Skeletal muscle tissue (tissue), 4 donors: ENCODE results near the gene ZNF563. TPM values are rescaled to one million over a fixed set of nuclear protein-coding genes. Genes with fewer than 3 reads are reported as not detected.
"Not testable (repeated sequence)": the region's sequence is repeated elsewhere in the genome, so short reads cannot be mapped to it uniquely, and the experiment has no call there.

Source experiments
- H3K27ac ChIP-seq: one replicate; pipeline ENCODE4 v1.7.0; 2013; ENCODE audit warnings: mild to moderate bottlenecking, low read depth, low read length, inconsistent platforms
- H3K27me3 ChIP-seq, 3 donors: one replicate each; pipeline ENCODE4 v1.7.0; 2013; ENCODE audit warnings: low read length in 3 of 3; ENCODE audit not compliant: control insufficient read depth in 3 of 3, insufficient read depth in 3 of 3
- H3K36me3 ChIP-seq, 3 donors: one replicate each; pipeline ENCODE4 v1.7.0; 2013; ENCODE audit warnings: low read length in 3 of 3; ENCODE audit not compliant: control insufficient read depth in 3 of 3, insufficient read depth in 3 of 3
- H3K4me1 ChIP-seq, 3 donors: one replicate each; pipeline ENCODE4 v1.7.0; 2013; ENCODE audit warnings: low read length in 3 of 3, mild to moderate bottlenecking in 3 of 3; ENCODE audit not compliant: control insufficient read depth in 3 of 3, insufficient read depth in 3 of 3
- H3K4me3 ChIP-seq, 3 donors: one replicate each; pipeline ENCODE4 v1.7.0; 2013; ENCODE audit warnings: low read length in 3 of 3
- H3K9ac ChIP-seq, 3 donors: one replicate each; pipeline ENCODE4 v1.7.0; 2013; ENCODE audit warnings: low read length in 3 of 3, mild to moderate bottlenecking in 3 of 3, moderate library complexity in 2 of 3, low read depth in 1 of 3
- H3K9me3 ChIP-seq, 3 donors: one replicate each; pipeline ENCODE4 v1.7.0; 2013; ENCODE audit warnings: low read length in 3 of 3; ENCODE audit not compliant: control insufficient read depth in 3 of 3
- total RNA-seq: library from RNA; depleted of rRNA; stranded (reverse); fragments of >200 nt; gene quantifications from one replicate; pipeline ENCODE4 v1.2.3, GENCODE V29; 2014
- donor health status: Osteomylitis.

The ZNF563 gene
- 3.1 TPM for total RNA-seq

GRCh38 chr19:12333162-12334159, at the start of gene ZNF563:
Gene ZNF563 (minus strand): TSS chr19:12333633. CDS start chr19:12333482, 151 bp downstream.
- Histone ChIP-seq H3K27ac (peak within 1 kb of the TSS; percentile 77), H3K36me3 (no peaks in the 10 kb centered on the region), H3K4me1 (peaks cover 12 to 20% (median 15%) of the 10 kb centered on the region in 3 donors), H3K9me3 (no peaks in the 10 kb centered on the region), H3K9ac (peak within 1 kb of the TSS; percentile 88 to 93 (median 92)), H3K27me3 (no peaks in the 10 kb centered on the region), H3K4me3 (peak within 1 kb of the TSS; percentile 79 to 98 (median 89))

DNA sequence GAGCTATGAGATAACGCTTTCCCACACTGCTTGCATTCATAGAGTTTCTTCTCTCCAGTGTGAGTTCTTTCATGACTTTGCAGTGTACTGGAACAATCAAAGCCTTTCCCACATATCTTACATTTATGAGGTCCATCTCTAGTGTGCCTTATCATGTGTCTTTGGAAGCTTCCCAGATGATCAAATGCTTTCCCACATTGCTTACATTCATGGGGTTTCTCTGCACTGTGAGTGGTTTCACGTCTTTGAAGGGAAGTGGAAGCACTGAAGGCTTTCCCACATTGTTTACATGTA, 47.0 kb upstream of the ZNF563 start:
- no peak overlapping the region for H3K27ac ChIP-seq
- H3K9ac ChIP-seq = no peak overlapping the region
- H3K4me1 ChIP-seq = no peaks in the 10 kb centered on the region
- H3K36me3 ChIP-seq = peaks cover 16 to 33% (median 24%) of the 10 kb centered on the region in 3 donors
- peaks cover 0 to 23% (median 8%) of the 10 kb centered on the region in 3 donors for H3K9me3 ChIP-seq
- peak overlapping the region in 1 of 3 donors; percentile 30 for H3K4me3 ChIP-seq
- no peaks in the 10 kb centered on the region for H3K27me3 ChIP-seq

DNA sequence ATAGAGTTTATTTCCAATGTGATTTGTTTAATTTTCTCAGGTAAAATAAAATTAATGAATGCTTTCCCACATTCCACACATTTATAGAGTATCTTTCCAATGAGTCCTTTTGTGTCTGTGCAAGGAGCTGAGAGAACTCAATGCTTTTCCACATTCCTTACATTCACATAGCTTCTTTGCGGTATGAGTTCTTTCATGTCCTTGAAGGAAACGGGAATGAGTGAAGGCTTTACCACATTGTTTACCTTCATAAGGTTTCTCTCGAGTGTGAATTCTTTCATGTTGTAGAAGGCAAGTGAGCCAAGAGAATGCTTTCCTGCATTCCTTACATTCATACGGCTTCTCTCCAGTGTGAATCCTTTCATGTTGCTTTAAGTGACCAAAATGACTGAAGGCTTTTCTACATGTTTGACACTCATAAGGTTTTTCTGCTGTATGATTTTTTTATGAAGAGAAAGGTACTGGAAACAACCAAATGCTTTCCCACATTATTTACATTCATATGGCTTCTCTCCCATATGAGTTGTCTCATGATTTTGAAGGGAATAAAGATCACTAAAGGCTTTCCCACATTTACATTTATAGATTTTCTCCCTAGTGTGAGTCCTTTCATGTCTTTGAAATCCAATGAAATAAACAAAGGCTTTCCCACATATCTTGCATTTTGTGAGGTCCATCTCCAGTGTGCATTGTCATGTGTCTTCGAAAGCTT, 46.5 kb upstream of the ZNF563 start:
- H3K9ac ChIP-seq = no peak overlapping the region
- peaks cover 0 to 23% (median 8%) of the 10 kb centered on the region in 3 donors for H3K9me3 ChIP-seq
- no peaks in the 10 kb centered on the region for H3K27me3 ChIP-seq
- H3K4me1 ChIP-seq = no peaks in the 10 kb centered on the region
- peaks cover 16 to 33% (median 24%) of the 10 kb centered on the region in 3 donors for H3K36me3 ChIP-seq
- no peak overlapping the region for H3K4me3 ChIP-seq
- H3K27ac ChIP-seq = no peak overlapping the region

- Histone ChIP-seq H3K4me3 (no peak overlapping the region), H3K4me1 (no peaks in the 10 kb centered on the region), H3K36me3 (peaks cover 0 to 4% (median 0%) of the 10 kb centered on the region in 3 donors), H3K9me3 (peaks cover 0 to 6% (median 3%) of the 10 kb centered on the region in 3 donors), H3K27ac (no peak overlapping the region), H3K27me3 (no peaks in the 10 kb centered on the region), H3K9ac (no peak overlapping the region)
Measured at GRCh38 chr19:12374026-12374425, 40.6 kb upstream of the ZNF563 start.

GRCh38 chr19:12365236-12366162, 32.1 kb upstream of the ZNF563 start, which contains the start of gene ZNF442:
Gene ZNF442 (minus strand): TSS chr19:12365683. CDS start chr19:12363631, 2,052 bp downstream.
- H3K9ac ChIP-seq = peak within 1 kb of the TSS; percentile 79 to 93 (median 90)
- peak within 1 kb of the TSS; percentile 88 to 92 (median 89) for H3K4me3 ChIP-seq
- no peaks in the 10 kb centered on the region for H3K9me3 ChIP-seq
- peak within 1 kb of the TSS; percentile 96 for H3K27ac ChIP-seq
- H3K27me3 ChIP-seq = no peaks in the 10 kb centered on the region
- peaks cover 4 to 20% (median 9%) of the 10 kb centered on the region in 3 donors for H3K4me1 ChIP-seq
- H3K36me3 ChIP-seq = no peaks in the 10 kb centered on the region

- Histone ChIP-seq H3K36me3 (no peaks in the 10 kb centered on the region), H3K9me3 (no peaks in the 10 kb centered on the region), H3K27me3 (no peaks in the 10 kb centered on the region), H3K9ac (peak overlapping the region; percentile 79 to 93 (median 90)), H3K4me1 (peaks cover 4 to 20% (median 9%) of the 10 kb centered on the region in 3 donors), H3K4me3 (peak overlapping the region; percentile 88 to 92 (median 89)), H3K27ac (peak overlapping the region; percentile 96)
Measured at GRCh38 chr19:12364391-12365235, 31.2 kb upstream of the ZNF563 start.

DNA sequence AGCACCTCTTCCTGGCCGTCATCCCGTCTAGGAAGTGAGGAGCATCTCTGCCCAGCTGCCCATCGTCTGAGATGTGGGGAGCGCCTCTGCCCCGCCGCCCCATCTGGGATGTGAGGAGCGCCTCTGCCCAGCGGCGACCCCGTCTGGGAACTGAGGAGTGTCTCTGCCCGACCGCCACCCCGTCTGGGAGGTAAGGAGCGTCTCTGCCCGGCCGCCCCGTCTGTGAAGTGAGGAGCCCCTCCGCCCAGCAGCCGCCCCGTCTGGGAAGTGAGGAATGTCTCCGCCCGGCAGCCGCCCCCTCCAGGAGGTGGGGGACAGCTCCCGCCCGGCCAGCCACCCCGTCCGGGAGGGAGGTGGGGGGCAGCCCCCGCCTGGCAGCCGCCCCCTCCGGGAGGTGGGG, 28.8 kb upstream of the ZNF563 start:
- H3K27me3 ChIP-seq, H3K4me3 ChIP-seq, H3K27ac ChIP-seq, H3K9me3 ChIP-seq, H3K36me3 ChIP-seq, H3K9ac ChIP-seq: not testable (repeated sequence)
- H3K4me1 ChIP-seq = peaks cover 4 to 20% (median 9%) of the 10 kb centered on the region in 3 donors

GRCh38 chr19:12353375-12353774, 19.9 kb upstream of the ZNF563 start:
- H3K9me3 ChIP-seq = peaks cover 4 to 37% (median 22%) of the 10 kb centered on the region in 3 donors
- H3K4me3 ChIP-seq = no peak overlapping the region
- peaks cover 16 to 25% (median 25%) of the 10 kb centered on the region in 3 donors for H3K36me3 ChIP-seq
- H3K9ac ChIP-seq = no peak overlapping the region
- H3K4me1 ChIP-seq = no peaks in the 10 kb centered on the region
- no peaks in the 10 kb centered on the region for H3K27me3 ChIP-seq
- no peak overlapping the region for H3K27ac ChIP-seq

DNA sequence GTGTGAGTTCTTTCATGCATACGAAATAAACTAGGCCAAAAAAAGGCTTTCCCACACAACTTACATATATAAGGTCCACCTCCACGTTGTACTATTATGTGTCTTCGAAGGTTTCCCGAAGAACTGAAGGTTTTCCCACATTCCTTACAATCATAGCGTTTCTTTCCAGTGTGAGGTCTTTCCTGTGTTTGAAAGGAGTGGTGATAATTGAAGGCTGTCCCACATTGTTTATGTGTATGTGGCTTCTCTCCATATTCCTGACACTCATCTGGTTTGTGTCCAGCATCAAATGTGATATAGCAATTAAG, 17.4 kb upstream of the ZNF563 start:
- peaks cover 16 to 30% (median 25%) of the 10 kb centered on the region in 3 donors for H3K36me3 ChIP-seq
- peaks cover 4 to 44% (median 26%) of the 10 kb centered on the region in 3 donors for H3K9me3 ChIP-seq
- peak overlapping the region in 2 of 3 donors; percentile 14 to 44 for H3K4me3 ChIP-seq
- no peak overlapping the region for H3K9ac ChIP-seq
- H3K27me3 ChIP-seq = no peaks in the 10 kb centered on the region
- no peaks in the 10 kb centered on the region for H3K4me1 ChIP-seq
- H3K27ac ChIP-seq = no peak overlapping the region
